GM23338 (cell line): ENCODE measurements around the gene DNAL4. TPM values are rescaled to one million over a fixed set of nuclear protein-coding genes. Genes with fewer than 3 reads are reported as not detected.

Experiments
- ATAC-seq: fragments of 200-7000 bp; cut with Tn5 transposase; 3 replicates; pipeline ENCODE4 v1.9.1; 2020
- DNase-seq: peaks from one replicate; pipeline ENCODE4 v3.0.0-alpha.2; 2015; ENCODE audit warnings: low spot score
- H2AFZ ChIP-seq: fragments of 200-600 bp; sonication (generic); 2 replicates; pipeline ENCODE4 v1.8.0; 2016; ENCODE audit warnings: antibody characterized with exemption, mild to moderate bottlenecking, moderate library complexity
- H3F3A ChIP-seq: fragments of 200-600 bp; sonication (generic); replicated peaks from 2 replicates; pipeline ENCODE4 v1.8.0; 2017; ENCODE audit warnings: antibody characterized with exemption, mixed run types, low read depth
- H3K27ac ChIP-seq: fragments of 200-600 bp; sonication (generic); 2 replicates; pipeline ENCODE4 v1.6.1; 2016; ENCODE audit warnings: low read depth
- H3K27me3 ChIP-seq: fragments of 200-600 bp; sonication (generic); 2 replicates; pipeline ENCODE4 v1.8.0; 2016; ENCODE audit warnings: mild to moderate bottlenecking, mixed run types, moderate library complexity; ENCODE audit not compliant: insufficient read depth
- H3K36me3 ChIP-seq: fragments of 200-600 bp; sonication (generic); 2 replicates; pipeline ENCODE4 v1.8.0; 2016; ENCODE audit warnings: mild to moderate bottlenecking; ENCODE audit not compliant: insufficient read depth
- H3K4me1 ChIP-seq: fragments of 200-600 bp; sonication (generic); 2 replicates; pipeline ENCODE4 v1.8.0; 2016; ENCODE audit warnings: mild to moderate bottlenecking, moderate library complexity; ENCODE audit not compliant: insufficient read depth
- H3K4me2 ChIP-seq: fragments of 200-600 bp; sonication (generic); 2 replicates; pipeline ENCODE4 v1.7.1; 2017; ENCODE audit warnings: mixed run types
- H3K4me3 ChIP-seq: fragments of 200-600 bp; sonication (generic); 2 replicates; pipeline ENCODE4 v1.6.1; 2016; ENCODE audit warnings: mixed run types
- H3K79me2 ChIP-seq: fragments of 200-600 bp; sonication (generic); replicated peaks from 2 replicates; pipeline ENCODE4 v1.8.0; 2017; ENCODE audit warnings: mild to moderate bottlenecking; ENCODE audit not compliant: insufficient read depth
- H3K9me2 ChIP-seq: fragments of 200-600 bp; sonication (generic); 2 replicates; pipeline ENCODE4 v1.8.0; 2017; ENCODE audit not compliant: insufficient read depth
- H4K20me1 ChIP-seq: fragments of 200-600 bp; sonication (generic); replicated peaks from 2 replicates; pipeline ENCODE4 v1.8.0; 2017; ENCODE audit warnings: mild to moderate bottlenecking; ENCODE audit not compliant: insufficient read depth
- H3K27ac Mint-ChIP-seq: 2 replicates; pipeline ENCODE4 v1.8.0; 2020; ENCODE audit warnings: inconsistent platforms, mild to moderate bottlenecking, moderate library complexity, mixed read lengths
- H3K27me3 Mint-ChIP-seq: 3 replicates; pipeline ENCODE4 v1.8.0; 2022; ENCODE audit warnings: low read depth, mild to moderate bottlenecking, moderate library complexity, mixed read lengths, inconsistent platforms; ENCODE audit not compliant: insufficient read depth, poor library complexity
- H3K36me3 Mint-ChIP-seq: 3 replicates; pipeline ENCODE4 v1.8.0; 2021; ENCODE audit warnings: low read depth, mild to moderate bottlenecking, inconsistent platforms, moderate library complexity, mixed read lengths
- H3K4me1 Mint-ChIP-seq: 3 replicates; pipeline ENCODE4 v1.8.0; 2020; ENCODE audit warnings: mild to moderate bottlenecking, inconsistent platforms, mixed read lengths
- H3K4me3 Mint-ChIP-seq: 3 replicates; pipeline ENCODE4 v1.8.0; 2021; ENCODE audit warnings: moderate library complexity, mild to moderate bottlenecking, inconsistent platforms, mixed read lengths
- H3K9me3 Mint-ChIP-seq: 3 replicates; pipeline ENCODE4 v1.8.0; 2020; ENCODE audit warnings: moderate library complexity, mild to moderate bottlenecking, inconsistent platforms, mixed read lengths
- CTCF ChIP-seq, 2 experiments: fragments of 200-600 bp in 1 of 2; sonication (generic) in 1 of 2; conservative IDR thresholded peaks; 2 replicates each; pipeline versions ENCODE4 v1.5.1 to v1.6.1; 2016 to 2017; ENCODE audit warnings: antibody characterized with exemption in 2 of 2, low read depth in 2 of 2, mild to moderate bottlenecking in 2 of 2, moderate library complexity in 1 of 2
- EZH2 ChIP-seq: fragments of 200-600 bp; sonication (generic); IDR thresholded peaks from one replicate; pipeline ENCODE4 v1.8.0; 2017; ENCODE audit warnings: antibody characterized with exemption, mild to moderate bottlenecking, low read depth; ENCODE audit not compliant: unreplicated experiment
- JUNB ChIP-seq: IDR thresholded peaks from one replicate; pipeline ENCODE4 v1.6.1; 2016; ENCODE audit warnings: antibody characterized with exemption; ENCODE audit not compliant: unreplicated experiment
- REST ChIP-seq: IDR thresholded peaks from one replicate; pipeline ENCODE4 v1.6.1; 2018; ENCODE audit warnings: antibody characterized with exemption; ENCODE audit not compliant: unreplicated experiment
- STAT1 ChIP-seq: IDR thresholded peaks from one replicate; pipeline ENCODE4 v1.6.1; 2016; ENCODE audit warnings: antibody characterized with exemption; ENCODE audit not compliant: unreplicated experiment
- polyA plus RNA-seq: library from polyadenylated mRNA; unstranded; fragments of >200 nt; fragmentation: Nextera tagmentation; extraction: Ambion mirVana; gene quantifications from 2 replicates; pipeline ENCODE4 v1.2.1, GENCODE V29; 2016
- total RNA-seq: library from RNA; depleted of rRNA; stranded (reverse); fragments of >200 nt; shearing (Covaris generic); gene quantifications from 2 replicates; pipeline ENCODE4 v1.2.3, GENCODE V29; 2014
- TF ChIP-seq, protein P1 (sequence below): IDR thresholded peaks from 2 replicates; pipeline ENCODE4 v1.6.1; 2016; ENCODE audit warnings: antibody characterized with exemption

DNAL4 gene
- total and polyA plus RNA-seq, 2 experiments from 2014 or later = 9.3 to 10.0 TPM

GRCh38 chr22:38766076-38766777 is 27.7 kb downstream of the DNAL4 start:
- no peaks in the 10 kb centered on the region for H4K20me1 ChIP-seq
- H3K4me3 ChIP-seq = no peak overlapping the region
- no peaks in the 10 kb centered on the region for H3K4me1 Mint-ChIP-seq
- no peaks in the 10 kb centered on the region for H3K27me3 ChIP-seq
- no peaks in the 10 kb centered on the region for H3K4me1 ChIP-seq
- H3K36me3 Mint-ChIP-seq = no peaks in the 10 kb centered on the region
- DNase-seq (peak; percentile 93), ATAC-seq (peak; percentile 91)
- no peak overlapping the region for H2AFZ ChIP-seq
- H3K27me3 Mint-ChIP-seq = peaks cover 16% of the 10 kb centered on the region
- TF ChIP-seq REST (no peak), EZH2 (no peak), CTCF (conservative IDR thresholded peaks at IDR 0.05; ENCODE audit: low read depth in 2 of 2) (peak; percentile 85 to 96)
- TF ChIP-seq, protein P1, sequence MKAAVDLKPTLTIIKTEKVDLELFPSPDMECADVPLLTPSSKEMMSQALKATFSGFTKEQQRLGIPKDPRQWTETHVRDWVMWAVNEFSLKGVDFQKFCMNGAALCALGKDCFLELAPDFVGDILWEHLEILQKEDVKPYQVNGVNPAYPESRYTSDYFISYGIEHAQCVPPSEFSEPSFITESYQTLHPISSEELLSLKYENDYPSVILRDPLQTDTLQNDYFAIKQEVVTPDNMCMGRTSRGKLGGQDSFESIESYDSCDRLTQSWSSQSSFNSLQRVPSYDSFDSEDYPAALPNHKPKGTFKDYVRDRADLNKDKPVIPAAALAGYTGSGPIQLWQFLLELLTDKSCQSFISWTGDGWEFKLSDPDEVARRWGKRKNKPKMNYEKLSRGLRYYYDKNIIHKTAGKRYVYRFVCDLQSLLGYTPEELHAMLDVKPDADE = no peak
- no peak overlapping the region for H3K27ac Mint-ChIP-seq
- no peaks in the 10 kb centered on the region for H3K9me3 Mint-ChIP-seq
- no peaks in the 10 kb centered on the region for H3K9me2 ChIP-seq
- H3K79me2 ChIP-seq = no peaks in the 10 kb centered on the region
- no peak overlapping the region for H3K27ac ChIP-seq
- no peaks in the 10 kb centered on the region for H3F3A ChIP-seq
- no peak overlapping the region for H3K4me3 Mint-ChIP-seq
- no peaks in the 10 kb centered on the region for H3K36me3 ChIP-seq
- H3K4me2 ChIP-seq = no peak overlapping the region

DNA sequence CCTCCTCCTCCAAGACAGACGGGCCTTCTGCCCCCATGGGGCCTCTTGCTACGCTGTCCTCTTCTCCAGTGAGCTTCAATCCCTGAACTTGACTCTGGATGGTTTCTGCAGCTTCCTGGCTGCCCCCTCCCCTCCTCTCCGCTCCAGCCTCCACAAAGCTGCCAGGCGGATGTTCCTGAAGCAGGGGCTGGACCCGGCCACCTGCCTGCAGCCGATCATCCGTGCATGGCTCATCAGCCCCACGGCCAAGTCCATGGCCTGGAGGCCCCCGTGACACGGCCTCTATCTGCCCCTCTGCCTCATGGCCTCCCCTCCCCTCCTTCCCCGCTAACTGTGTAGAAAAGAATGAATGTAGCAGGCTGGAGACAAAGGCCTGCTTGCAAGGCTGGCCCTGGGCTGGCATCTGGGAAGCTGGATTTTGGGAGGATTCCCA is 31.4 kb downstream of the DNAL4 start:
- no peaks in the 10 kb centered on the region for H3K9me2 ChIP-seq
- Mint-ChIP-seq H3K27me3 (peaks cover 19% of the 10 kb centered on the region), H3K4me3 (no peak overlapping the region), H3K4me1 (no peaks in the 10 kb centered on the region; the same call in 2 of the 3 replicates), H3K9me3 (no peaks in the 10 kb centered on the region), H3K36me3 (no peaks in the 10 kb centered on the region), H3K27ac (no peak overlapping the region)
- H3K4me1 ChIP-seq = no peaks in the 10 kb centered on the region
- DNase-seq = no peak
- no peak overlapping the region for H3K4me2 ChIP-seq
- no peak overlapping the region for H3K27ac ChIP-seq
- ATAC-seq = no peak
- H3K27me3 ChIP-seq = no peaks in the 10 kb centered on the region
- no peak overlapping the region for H3K4me3 ChIP-seq
- no peaks in the 10 kb centered on the region for H3K79me2 ChIP-seq
- H2AFZ ChIP-seq = no peak overlapping the region
- H3K36me3 ChIP-seq = no peaks in the 10 kb centered on the region
- H4K20me1 ChIP-seq = no peaks in the 10 kb centered on the region
- no peaks in the 10 kb centered on the region for H3F3A ChIP-seq
- TF ChIP-seq CTCF (conservative IDR thresholded peaks at IDR 0.05; ENCODE audit: low read depth in 2 of 2) (no peak), STAT1 (no peak), REST (no peak), JUNB (no peak)
